ENCODE measurements around the gene DEF6. TPM values are rescaled to one million over a fixed set of nuclear protein-coding genes. Genes with fewer than 3 reads are reported as not detected.

The DEF6 gene
- total RNA-seq, 1 donor from 2014 or later, result 0.17 TPM

DNA sequence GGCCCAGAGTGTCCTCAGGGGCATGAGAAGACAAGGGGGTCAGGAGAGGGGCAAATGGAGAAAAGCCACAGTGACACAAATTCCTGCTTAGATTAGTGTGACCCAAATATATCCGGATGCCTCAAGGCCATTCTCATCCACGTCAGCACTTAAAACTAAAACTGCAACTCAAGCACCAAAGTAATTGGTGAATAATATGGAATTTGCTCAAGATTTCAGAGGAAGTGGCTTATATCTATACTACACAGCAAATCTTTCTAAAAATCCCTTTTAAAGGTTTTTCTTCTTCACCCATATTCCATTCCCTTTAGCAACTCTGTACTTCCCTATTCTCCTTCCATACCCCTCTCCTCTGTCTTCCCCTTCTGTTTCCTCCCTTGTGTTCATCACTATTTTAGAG is 15.2 kb downstream of the DEF6 start:
- Mint-ChIP-seq H3K9me3 (peaks cover 4% of the 10 kb centered on the region), H3K27ac (no peak overlapping the region), H3K4me1 (peaks cover 10% of the 10 kb centered on the region), H3K27me3 (ENCODE audit: insufficient read depth, low read depth) (peaks cover 11% of the 10 kb centered on the region), H3K36me3 (peaks cover 2% of the 10 kb centered on the region), H3K4me3 (no peak overlapping the region)
- Histone ChIP-seq H3K36me3 (no peaks in the 10 kb centered on the region), H3K4me3 (no peak overlapping the region), H3K4me2 (no peak overlapping the region), H2AFZ (replicated peaks) (no peak overlapping the region), H3K9me3 (ENCODE audit: low read depth) (no peaks in the 10 kb centered on the region), H3K27ac (no peak overlapping the region), H3K79me2 (ENCODE audit: low read depth) (no peaks in the 10 kb centered on the region), H3K9ac (no peak overlapping the region), H3K4me1 (peaks cover 5% of the 10 kb centered on the region), H3F3A (ENCODE audit: low read depth) (peaks cover 2% of the 10 kb centered on the region), H4K20me1 (ENCODE audit: low read depth) (no peaks in the 10 kb centered on the region), H3K27me3 (peaks cover 26% of the 10 kb centered on the region)
- no peak for DNase-seq (ENCODE audit: low spot score)
- no peak for TF ChIP-seq EZH2 (IDR thresholded peaks at IDR 0.05)
- TF ChIP-seq CTCF (IDR thresholded peaks at IDR 0.05), result no peak
- no peak for TF ChIP-seq EZH2phosphoT487 (IDR thresholded peaks at IDR 0.05)

- H3K4me1 Mint-ChIP-seq, result peaks cover 19% of the 10 kb centered on the region
- peak overlapping the region; percentile 92 for H3K4me3 Mint-ChIP-seq
- Histone ChIP-seq H3K27me3 (peaks cover 31% of the 10 kb centered on the region), H3K4me3 (peak overlapping the region; percentile 52), H3K4me2 (peak overlapping the region; percentile 81), H3K27ac (no peak overlapping the region), H3K79me2 (ENCODE audit: low read depth) (no peaks in the 10 kb centered on the region), H3K9me3 (ENCODE audit: low read depth) (no peaks in the 10 kb centered on the region), H4K20me1 (ENCODE audit: low read depth) (no peaks in the 10 kb centered on the region), H3F3A (ENCODE audit: low read depth) (peaks cover 12% of the 10 kb centered on the region), H3K9ac (no peak overlapping the region), H3K4me1 (no peaks in the 10 kb centered on the region), H2AFZ (replicated peaks) (peak overlapping the region; percentile 90), H3K36me3 (no peaks in the 10 kb centered on the region)
- DNase-seq (ENCODE audit: low spot score), result no peak
- H3K27me3 Mint-ChIP-seq (ENCODE audit: insufficient read depth, low read depth), result peaks cover 9% of the 10 kb centered on the region
- TF ChIP-seq EZH2 (IDR thresholded peaks at IDR 0.05) (peak; percentile 8), CTCF (IDR thresholded peaks at IDR 0.05) (no peak), EZH2phosphoT487 (IDR thresholded peaks at IDR 0.05) (no peak)
- peaks cover 4% of the 10 kb centered on the region for H3K9me3 Mint-ChIP-seq
- H3K36me3 Mint-ChIP-seq, result peaks cover 2% of the 10 kb centered on the region
- H3K27ac Mint-ChIP-seq, result peak overlapping the region; percentile 38
These were observed 20.0 kb downstream of the DEF6 start for GRCh38 chr6:35317483-35318195.

DNA sequence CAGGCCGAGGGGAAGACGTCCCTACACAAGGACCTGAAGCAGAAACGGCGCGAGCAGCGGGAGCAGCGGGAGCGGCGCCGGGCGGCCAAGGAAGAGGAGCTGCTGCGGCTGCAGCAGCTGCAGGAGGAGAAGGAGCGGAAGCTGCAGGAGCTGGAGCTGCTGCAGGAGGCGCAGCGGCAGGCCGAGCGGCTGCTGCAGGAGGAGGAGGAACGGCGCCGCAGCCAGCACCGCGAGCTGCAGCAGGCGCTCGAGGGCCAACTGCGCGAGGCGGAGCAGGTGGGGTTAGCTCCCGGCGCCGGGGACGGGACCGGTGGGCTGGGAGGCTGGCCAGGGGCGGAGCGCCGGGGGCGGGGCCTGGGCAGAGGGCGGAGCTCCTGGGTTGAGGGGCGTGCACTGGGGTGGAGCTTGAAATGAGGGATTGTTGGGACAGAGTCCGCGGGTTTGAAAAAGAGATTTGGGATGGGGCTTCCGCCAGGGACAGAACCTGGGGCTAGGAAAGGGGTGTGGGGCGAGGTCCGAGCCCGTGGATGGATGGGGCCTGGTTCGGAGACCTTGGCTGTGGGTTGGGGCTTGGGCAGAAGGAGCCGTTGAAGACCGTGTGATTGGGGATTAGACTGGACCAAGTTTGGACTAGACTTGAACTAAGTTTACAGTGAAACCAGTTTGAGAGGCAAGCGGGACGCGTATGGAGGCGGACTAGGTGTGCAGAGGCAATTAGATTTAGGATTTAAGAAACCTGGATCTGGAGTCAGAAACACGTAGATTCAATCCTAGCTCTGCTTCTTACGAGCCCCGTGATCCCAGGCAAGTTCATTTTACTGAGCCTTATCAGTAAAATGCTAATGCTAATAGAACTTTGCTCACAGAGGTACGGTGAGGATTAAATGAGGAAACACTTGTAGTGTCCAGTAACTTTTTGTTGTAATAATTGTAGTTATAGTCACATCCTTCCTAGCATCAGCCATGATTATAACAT is 20.9 kb downstream of the DEF6 start:
- H3K27ac ChIP-seq, result no peak overlapping the region

More for the DNA sequence above, 20.9 kb downstream of the DEF6 start:
- H3K27me3 Mint-ChIP-seq (ENCODE audit: insufficient read depth, low read depth), result peaks cover 9% of the 10 kb centered on the region
- H3K4me1 ChIP-seq, result no peaks in the 10 kb centered on the region
- H4K20me1 ChIP-seq (ENCODE audit: low read depth), result no peaks in the 10 kb centered on the region
- H3K79me2 ChIP-seq (ENCODE audit: low read depth), result no peaks in the 10 kb centered on the region
- DNase-seq (ENCODE audit: low spot score), result peak; percentile 97
- peaks cover 31% of the 10 kb centered on the region for H3K27me3 ChIP-seq
- peak overlapping the region; percentile 78 for H3K27ac Mint-ChIP-seq
- H2AFZ ChIP-seq (replicated peaks), result peak overlapping the region; percentile 90
- H3K36me3 ChIP-seq, result no peaks in the 10 kb centered on the region
- H3K4me2 ChIP-seq, result peak overlapping the region; percentile 81
- peak; percentile 58 for TF ChIP-seq EZH2 (IDR thresholded peaks at IDR 0.05)
- TF ChIP-seq EZH2phosphoT487 (IDR thresholded peaks at IDR 0.05), result no peak
- TF ChIP-seq CTCF (IDR thresholded peaks at IDR 0.05), result no peak
- peaks cover 12% of the 10 kb centered on the region for H3F3A ChIP-seq (ENCODE audit: low read depth)
- H3K9ac ChIP-seq, result no peak overlapping the region
- no peaks in the 10 kb centered on the region for H3K9me3 ChIP-seq (ENCODE audit: low read depth)
- H3K4me3 Mint-ChIP-seq, result peak overlapping the region; percentile 92
- peaks cover 4% of the 10 kb centered on the region for H3K9me3 Mint-ChIP-seq
- H3K36me3 Mint-ChIP-seq, result peaks cover 2% of the 10 kb centered on the region
- H3K4me1 Mint-ChIP-seq, result peaks cover 19% of the 10 kb centered on the region
- peak overlapping the region; percentile 52 for H3K4me3 ChIP-seq

All from neural progenitor cell (in vitro differentiated cells).